B cell (primary cell): Measurements from ENCODE around the gene ACBD4. TPM values are rescaled to one million over a fixed set of nuclear protein-coding genes. Genes with fewer than 3 reads are reported as not detected.

Experiments
- ATAC-seq: fragments of 200-7000 bp; cut with Tn5 transposase; one replicate; pipeline ENCODE4 v1.10.0; 2021; ENCODE audit warnings: low read depth, mild to moderate bottlenecking, moderate number of reproducible peaks, moderate library complexity
- CTCF ChIA-PET: fragments of 350-600 bp; sonication (Branson Sonifier 250); formaldehyde crosslinking; loops from one replicate; lab custom pipeline; 2021; ENCODE audit warnings: antibody characterized with exemption, inconsistent platforms; lab: Charles Lee
- POLR2A ChIA-PET: fragments of 350-600 bp; sonication (Branson Sonifier 250); formaldehyde crosslinking; loops from one replicate; lab custom pipeline; 2021; ENCODE audit warnings: antibody characterized with exemption; lab: Charles Lee
- DNase-seq: peaks from one replicate; pipeline ENCODE4 v3.0.0; 2013
- H2AFZ ChIP-seq: 2 replicates; pipeline ENCODE4 v1.6.1; 2012; ENCODE audit warnings: mild to moderate bottlenecking, low read depth, low read length; ENCODE audit not compliant: insufficient read depth, poor library complexity, severe bottlenecking
- H3K27ac ChIP-seq, 2 donors: 1 replicate in 1 of 2; 2 replicates in 1 of 2; pipeline ENCODE4 v1.5.1; 2012 to 2013; ENCODE audit warnings: low read length in 2 of 2, mild to moderate bottlenecking in 2 of 2, moderate library complexity in 1 of 2
- H3K27me3 ChIP-seq, 4 experiments: fragments of 200-600 bp in 1 of 4; sonication (generic) in 1 of 4; replicated peaks in 1 of 4; 1 replicate in 2 of 4; 2 replicates in 2 of 4; pipeline versions ENCODE4 v1.6.1 to v1.7.0; 2013 to 2016; ENCODE audit warnings: low read length in 3 of 4, mild to moderate bottlenecking in 2 of 4, mixed read lengths in 1 of 4, moderate library complexity in 1 of 4; ENCODE audit not compliant: insufficient read depth in 4 of 4, control insufficient read depth in 3 of 4; ENCODE audit errors: control extremely low read depth in 1 of 4
- H3K36me3 ChIP-seq, 2 experiments: replicated peaks in 1 of 2; 1 replicate in 1 of 2; 2 replicates in 1 of 2; pipeline versions ENCODE4 v1.6.1 to v1.7.1; 2013; ENCODE audit warnings: low read length in 1 of 2; ENCODE audit not compliant: insufficient read depth in 2 of 2, control insufficient read depth in 1 of 2; ENCODE audit errors: control extremely low read depth in 1 of 2, extremely low read depth in 1 of 2
- H3K4me1 ChIP-seq, 2 donors: fragments of 200-600 bp in 1 of 2; sonication (generic) in 1 of 2; 1 replicate in 1 of 2; 2 replicates in 1 of 2; pipeline versions ENCODE4 v1.5.1 to v1.6.1; 2013 to 2017; ENCODE audit warnings: low read length in 2 of 2; ENCODE audit not compliant: control insufficient read depth in 2 of 2, insufficient read depth in 2 of 2
- H3K4me2 ChIP-seq: replicated peaks from 2 replicates; pipeline ENCODE3; 2012; ENCODE audit warnings: mild to moderate bottlenecking, low read depth, low read length; ENCODE audit not compliant: poor library complexity, severe bottlenecking
- H3K4me3 ChIP-seq, 5 experiments: fragments of 200-600 bp in 1 of 5; sonication (generic) in 1 of 5; 1 replicate in 3 of 5; 2 replicates in 2 of 5; pipeline versions ENCODE4 v1.5.1 to v1.7.0; 2011 to 2016; ENCODE audit warnings: low read length in 4 of 5, mild to moderate bottlenecking in 4 of 5, low read depth in 2 of 5, control low read depth in 1 of 5, moderate library complexity in 1 of 5; ENCODE audit not compliant: insufficient read depth in 1 of 5; ENCODE audit errors: control extremely low read depth in 1 of 5, extremely low read depth in 1 of 5
- H3K79me2 ChIP-seq: fragments of 200-600 bp; sonication (generic); one replicate; pipeline ENCODE4 v1.6.0; 2016; ENCODE audit warnings: low read length; ENCODE audit not compliant: control insufficient read depth, insufficient read depth
- H3K9ac ChIP-seq: fragments of 200-600 bp; sonication (generic); 2 replicates; pipeline ENCODE4 v1.6.1; 2017; ENCODE audit warnings: mild to moderate bottlenecking, low read length, moderate library complexity
- H3K9me3 ChIP-seq, 3 donors: one replicate each; pipeline versions ENCODE4 v1.6.1 to v1.7.1; 2013; ENCODE audit warnings: low read length in 2 of 3; ENCODE audit not compliant: control insufficient read depth in 2 of 3, insufficient read depth in 1 of 3; ENCODE audit errors: control extremely low read depth in 1 of 3
- H4K20me1 ChIP-seq: 2 replicates; pipeline ENCODE4 v1.6.0; 2012; ENCODE audit warnings: mild to moderate bottlenecking, low read length; ENCODE audit not compliant: insufficient read depth, control insufficient read depth, poor library complexity, severe bottlenecking
- H3K27ac Mint-ChIP-seq: one replicate; pipeline ENCODE4 v1.8.0; 2021; ENCODE audit warnings: mixed read lengths
- H3K27me3 Mint-ChIP-seq: one replicate; pipeline ENCODE4 v1.8.0; 2021; ENCODE audit warnings: mixed read lengths
- H3K4me1 Mint-ChIP-seq: one replicate; pipeline ENCODE4 v1.8.0; 2021; ENCODE audit warnings: mixed read lengths
- H3K4me3 Mint-ChIP-seq: one replicate; pipeline ENCODE4 v1.8.0; 2021; ENCODE audit warnings: mixed read lengths
- H3K9me3 Mint-ChIP-seq: one replicate; pipeline ENCODE4 v1.8.0; 2022; ENCODE audit warnings: mixed read lengths; ENCODE audit not compliant: insufficient read depth
- EZH2 ChIP-seq: IDR thresholded peaks from 2 replicates; pipeline ENCODE4 v1.6.1; 2012; ENCODE audit warnings: borderline replicate concordance, low read depth, mild to moderate bottlenecking, moderate library complexity, low read length; ENCODE audit not compliant: insufficient read depth, poor library complexity, severe bottlenecking
- WGBS: methylation state at CpG from one replicate; pipeline ENCODE4 v1.1.5; 2013; ENCODE audit warnings: missing lambda C conversion rate; ENCODE audit not compliant: insufficient coverage; 5-methylcytosine and 5-hydroxymethylcytosine counted together
- intact Hi-C: fragments of 100-400 bp; cut with micrococcal nuclease; formaldehyde crosslinking; loops from one replicate; pipeline ENCODE4 v1.10.0; 2022
- polyA plus RNA-seq: library from polyadenylated mRNA; depleted of rRNA; stranded (reverse); fragments of >200 nt; gene quantifications from 2 replicates; pipeline ENCODE4 v1.2.3, GENCODE V29; 2012
- total RNA-seq, 2 donors: library from RNA; stranded (reverse); fragments of 120-200 nt in 1 of 2; gene quantifications; 1 replicate in 1 of 2; 2 replicates in 1 of 2; pipeline versions ENCODE4 v1.2.3 to v1.2.4, GENCODE V29; 2013 to 2022
- TF ChIP-seq, protein P1 (sequence below): fragments of 200-600 bp; IDR thresholded peaks from one replicate; pipeline ENCODE4 v1.8.0; 2022; ENCODE audit warnings: antibody characterized with exemption, mild to moderate bottlenecking

Gene ACBD4
- total and polyA plus RNA-seq, 2 donors (not counting 1 experiment from before 2014, with no cell fraction given), result 36.8 to 39.4 TPM

DNA sequence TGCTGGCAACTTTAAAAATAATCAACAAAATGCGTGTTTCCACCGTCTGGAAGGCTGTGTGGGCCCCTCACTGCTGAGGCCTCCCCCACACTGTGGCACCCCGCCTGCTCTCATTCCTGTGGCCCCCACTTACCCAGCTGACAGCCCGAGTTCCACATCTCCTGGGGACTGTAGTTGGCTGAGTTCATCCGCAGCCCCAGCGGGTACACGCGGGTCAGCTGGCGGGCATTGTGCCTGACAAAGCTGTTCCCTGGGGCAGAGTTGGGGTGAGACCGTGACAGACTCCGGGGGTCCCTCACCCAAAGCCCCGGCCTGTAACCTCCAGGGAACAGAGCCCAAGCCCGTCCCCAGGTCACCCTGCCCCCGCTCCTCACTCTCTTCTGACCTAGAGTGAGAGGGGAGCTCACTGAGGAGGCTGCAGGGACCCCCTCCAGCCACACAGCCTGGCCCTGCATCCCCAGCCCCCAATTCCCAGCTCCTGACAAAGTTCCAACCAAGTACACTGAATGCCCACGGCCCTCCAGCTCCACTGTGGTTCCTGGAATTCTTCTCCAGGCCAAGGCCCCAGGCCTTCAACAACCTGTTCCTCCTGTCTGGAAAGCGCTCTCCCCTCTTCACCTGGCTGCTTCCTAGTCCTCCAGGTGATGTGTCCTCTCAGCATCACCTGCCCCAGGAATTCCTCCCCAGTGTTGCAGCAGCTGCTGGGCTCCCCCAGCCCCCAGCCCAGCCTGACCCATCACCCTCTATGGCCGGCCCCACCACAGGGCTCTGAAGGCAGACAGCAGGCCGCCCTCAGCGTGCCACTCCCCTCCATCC, 21.2 kb upstream of the ACBD4 start:
- peaks cover 12% of the 10 kb centered on the region for H3K4me1 Mint-ChIP-seq
- Histone ChIP-seq H3K4me3 (no peak overlapping the region), H3K4me2 (no peak overlapping the region), H3K27me3 (no peaks in the 10 kb centered on the region), H3K9ac (no peak overlapping the region), H4K20me1 (no peaks in the 10 kb centered on the region), H3K27ac (no peak overlapping the region), H2AFZ (no peak overlapping the region), H3K36me3 (no peaks in the 10 kb centered on the region), H3K9me3 (no peaks in the 10 kb centered on the region), H3K79me2 (no peaks in the 10 kb centered on the region), H3K4me1 (peaks cover 10 to 11% of the 10 kb centered on the region in 2 donors)
- no peak for DNase-seq
- intact Hi-C loops, result no loop called here
- no peaks in the 10 kb centered on the region for H3K9me3 Mint-ChIP-seq
- ATAC-seq, result no peak
- WGBS, result 90% methylated on average over 19 of the region's 19 CpGs
- H3K27ac Mint-ChIP-seq, result no peak overlapping the region
- TF ChIP-seq, protein P1, sequence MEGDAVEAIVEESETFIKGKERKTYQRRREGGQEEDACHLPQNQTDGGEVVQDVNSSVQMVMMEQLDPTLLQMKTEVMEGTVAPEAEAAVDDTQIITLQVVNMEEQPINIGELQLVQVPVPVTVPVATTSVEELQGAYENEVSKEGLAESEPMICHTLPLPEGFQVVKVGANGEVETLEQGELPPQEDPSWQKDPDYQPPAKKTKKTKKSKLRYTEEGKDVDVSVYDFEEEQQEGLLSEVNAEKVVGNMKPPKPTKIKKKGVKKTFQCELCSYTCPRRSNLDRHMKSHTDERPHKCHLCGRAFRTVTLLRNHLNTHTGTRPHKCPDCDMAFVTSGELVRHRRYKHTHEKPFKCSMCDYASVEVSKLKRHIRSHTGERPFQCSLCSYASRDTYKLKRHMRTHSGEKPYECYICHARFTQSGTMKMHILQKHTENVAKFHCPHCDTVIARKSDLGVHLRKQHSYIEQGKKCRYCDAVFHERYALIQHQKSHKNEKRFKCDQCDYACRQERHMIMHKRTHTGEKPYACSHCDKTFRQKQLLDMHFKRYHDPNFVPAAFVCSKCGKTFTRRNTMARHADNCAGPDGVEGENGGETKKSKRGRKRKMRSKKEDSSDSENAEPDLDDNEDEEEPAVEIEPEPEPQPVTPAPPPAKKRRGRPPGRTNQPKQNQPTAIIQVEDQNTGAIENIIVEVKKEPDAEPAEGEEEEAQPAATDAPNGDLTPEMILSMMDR, result no peak
- ChIA-PET CTCF (interaction anchor here (1.4 kb wide), 1 partner anchor 15 kb away, joined by 3 read pairs; no protein-coding TSS in a partner anchor), POLR2A (no interaction called here)
- no peak overlapping the region for H3K4me3 Mint-ChIP-seq
- no peaks in the 10 kb centered on the region for H3K27me3 Mint-ChIP-seq

DNA sequence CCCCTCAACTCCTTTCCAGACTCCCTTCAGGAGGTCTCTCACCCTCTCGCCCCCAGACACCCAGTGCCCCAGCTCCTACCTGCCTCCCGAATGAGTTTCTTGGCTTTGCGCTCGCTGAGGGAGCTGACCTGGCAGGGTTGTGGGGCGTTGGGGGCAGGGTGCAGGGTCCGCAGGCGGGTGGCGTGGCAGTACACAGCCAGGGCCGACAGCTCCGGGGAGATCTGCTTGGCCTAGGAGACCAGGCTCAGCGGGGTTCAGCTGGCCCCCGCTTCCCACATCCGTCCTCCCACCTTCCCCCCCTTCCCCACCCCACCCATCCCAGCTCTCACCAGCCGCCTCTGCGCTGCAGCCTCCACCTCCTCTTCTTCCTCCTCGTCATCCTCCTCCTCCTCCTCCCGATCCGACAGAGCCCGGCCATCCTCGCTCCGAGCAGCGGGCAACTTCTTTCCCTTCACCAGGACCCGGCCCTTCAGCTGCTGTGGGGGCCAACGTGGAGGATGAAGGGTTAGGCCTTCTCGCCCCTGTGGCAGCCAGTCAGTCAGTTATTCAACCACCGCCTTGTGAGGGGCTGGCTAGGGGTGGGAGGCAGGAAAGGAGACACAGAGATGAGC, 20.4 kb upstream of the ACBD4 start:
- TF ChIP-seq, protein P1, result no peak
- no peak for TF ChIP-seq EZH2
- DNase-seq (no peak), ATAC-seq (no peak)
- ChIA-PET POLR2A (no interaction called here), CTCF (interaction anchor here (1.4 kb wide), 1 partner anchor 16 kb away, joined by 3 read pairs; no protein-coding TSS in a partner anchor)
- H3K4me3 ChIP-seq, result no peak overlapping the region
- no peak overlapping the region for H3K4me2 ChIP-seq
- no peaks in the 10 kb centered on the region for H4K20me1 ChIP-seq
- WGBS, result 94% methylated on average over 12 of the region's 26 CpGs
- H3K9ac ChIP-seq, result no peak overlapping the region
- H3K27ac ChIP-seq, result no peak overlapping the region
- Mint-ChIP-seq H3K9me3 (no peaks in the 10 kb centered on the region), H3K4me3 (no peak overlapping the region), H3K27ac (no peak overlapping the region), H3K27me3 (peaks cover 3% of the 10 kb centered on the region), H3K4me1 (peaks cover 12% of the 10 kb centered on the region)
- H3K36me3 ChIP-seq, result no peaks in the 10 kb centered on the region
- no peaks in the 10 kb centered on the region for H3K9me3 ChIP-seq
- H3K79me2 ChIP-seq, result no peaks in the 10 kb centered on the region
- peaks cover 10 to 11% of the 10 kb centered on the region in 2 donors for H3K4me1 ChIP-seq
- H2AFZ ChIP-seq, result no peak overlapping the region
- intact Hi-C loops, result no loop called here
- no peaks in the 10 kb centered on the region for H3K27me3 ChIP-seq
